ENCODE measurements around the gene SLC6A5.
A peak's percentile ranks its signal among the peaks of the same experiment; 100 is the strongest.
"Not testable (repeated sequence)": the region's sequence is repeated elsewhere in the genome, so short reads cannot be mapped to it uniquely, and the experiment has no call there.

Gene SLC6A5

DNA sequence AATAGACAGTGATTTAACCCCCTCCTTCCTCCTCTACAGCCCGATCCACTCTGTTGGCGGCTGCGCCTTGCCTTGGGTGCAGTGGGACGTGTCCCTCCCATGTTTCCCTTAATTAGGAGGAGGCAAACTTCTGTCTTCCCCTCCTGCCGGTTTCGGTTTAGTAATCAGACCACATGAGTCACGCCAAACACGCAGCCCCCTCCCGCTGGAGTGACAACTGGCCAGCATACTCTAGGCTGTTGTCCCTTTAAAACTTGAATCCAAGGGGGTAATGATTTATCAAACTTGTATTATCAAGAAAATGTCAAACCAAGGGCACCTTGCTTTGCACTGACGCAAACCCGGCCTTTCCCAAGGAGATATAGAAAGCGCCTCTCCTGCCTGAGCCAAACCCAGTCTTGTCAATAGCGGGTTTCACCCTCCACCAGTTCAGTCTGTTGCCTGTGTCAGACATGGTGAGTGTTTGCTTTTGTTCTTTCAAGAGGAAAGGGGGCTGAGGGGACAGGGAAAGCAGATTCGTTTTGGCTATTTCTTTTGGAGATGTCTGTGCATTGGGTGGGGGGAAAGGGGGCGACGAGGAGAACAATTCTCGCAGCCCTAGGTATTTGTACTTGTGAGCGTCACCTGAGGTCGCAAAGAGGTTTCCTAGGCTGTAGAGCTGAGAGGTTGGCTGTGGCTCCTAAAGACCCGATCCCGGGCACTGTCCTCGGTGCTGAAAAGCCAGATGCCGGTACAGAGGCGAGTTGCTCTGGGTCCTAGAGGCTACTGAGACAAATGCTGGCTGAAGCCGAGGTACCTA lies at the start of gene SLC6A5:
TSS of gene SLC6A5 (plus strand) at position 388 of the 799 bp plus-strand sequence. CDS start at position 453, 65 bp downstream.
- peak; percentile 33 to 42 for DNase-seq

DNA sequence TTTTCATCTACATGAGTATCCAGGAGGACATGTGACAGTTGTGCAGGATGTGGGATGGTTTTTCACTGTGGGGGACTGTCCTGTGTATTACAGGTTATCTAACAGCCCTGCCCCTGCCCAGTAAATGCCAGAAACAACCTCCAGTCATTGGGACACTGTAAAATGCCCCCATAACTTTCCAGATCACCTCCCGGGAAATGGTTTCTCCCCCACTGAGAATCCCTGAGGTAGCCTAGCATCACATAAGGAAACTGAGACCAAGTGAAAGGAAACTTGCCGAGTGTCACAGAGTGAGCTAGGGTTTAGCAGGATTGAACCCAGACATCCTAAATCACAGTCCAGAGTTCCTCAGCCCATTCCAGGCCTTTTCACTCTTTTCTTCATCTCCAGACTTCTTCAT lies 48.3 kb upstream of the SLC6A5 start:
- no peak for DNase-seq

DNA sequence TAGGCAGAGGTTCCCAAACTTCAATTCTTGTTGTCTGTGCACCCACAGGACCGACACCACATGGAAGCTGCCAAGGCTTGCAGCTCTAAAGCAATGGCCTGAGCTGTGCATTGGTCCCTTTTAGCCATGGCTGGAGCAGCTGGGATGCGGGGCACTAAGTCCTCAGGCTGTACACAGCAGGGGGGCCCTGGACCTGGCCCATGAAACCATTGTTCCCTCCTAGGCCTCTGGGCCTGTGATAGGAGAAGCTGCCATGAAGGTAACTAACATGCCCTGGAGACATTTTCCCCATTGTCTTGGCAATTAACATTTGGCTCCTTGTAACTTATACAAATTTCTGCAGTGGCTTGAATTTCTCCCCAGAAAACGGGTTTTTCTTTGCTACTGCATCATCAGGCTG lies 43.6 kb upstream of the SLC6A5 start:
- DNase-seq, result no peak

GRCh38 chr11:20556396-20556795 lies 43.0 kb upstream of the SLC6A5 start:
- DNase-seq, result not testable (repeated sequence)

GRCh38 chr11:20558741-20559140 lies 40.7 kb upstream of the SLC6A5 start:
- DNase-seq, result no peak

GRCh38 chr11:20559523-20560300 lies 39.7 kb upstream of the SLC6A5 start:
- DNase-seq, result no peak

DNA sequence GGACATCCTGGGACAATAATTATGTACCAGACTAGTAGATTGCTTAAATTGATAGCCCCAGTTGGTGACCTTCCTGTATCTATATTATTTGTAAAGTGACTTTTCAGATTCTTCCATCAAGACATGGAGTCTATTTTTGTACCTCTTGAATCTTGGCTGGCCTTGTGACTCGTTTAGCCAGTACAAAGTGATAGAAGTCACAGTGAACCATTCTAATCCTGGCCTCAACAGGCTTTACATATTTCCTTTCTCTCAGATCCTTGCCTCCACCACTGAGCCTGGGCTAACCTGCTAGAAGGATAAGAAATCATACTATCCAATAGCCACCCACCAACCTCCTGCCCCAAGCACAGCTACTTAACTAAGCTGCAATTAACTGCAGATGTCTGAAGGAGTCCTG lies 37.5 kb upstream of the SLC6A5 start:
- DNase-seq, result no peak

GRCh38 chr11:20563866-20564265 lies 35.5 kb upstream of the SLC6A5 start:
- DNase-seq, result no peak

- DNase-seq, result no peak
Measured at GRCh38 chr11:20564846-20565635, 34.4 kb upstream of the SLC6A5 start.

GRCh38 chr11:20566115-20566514 lies 33.3 kb upstream of the SLC6A5 start:
- DNase-seq, result not testable (repeated sequence)

- no peak for DNase-seq
Measured at GRCh38 chr11:20566591-20567434, 32.6 kb upstream of the SLC6A5 start.

- not testable (repeated sequence) for DNase-seq
Measured at GRCh38 chr11:20579725-20580124, 19.7 kb upstream of the SLC6A5 start.

DNA sequence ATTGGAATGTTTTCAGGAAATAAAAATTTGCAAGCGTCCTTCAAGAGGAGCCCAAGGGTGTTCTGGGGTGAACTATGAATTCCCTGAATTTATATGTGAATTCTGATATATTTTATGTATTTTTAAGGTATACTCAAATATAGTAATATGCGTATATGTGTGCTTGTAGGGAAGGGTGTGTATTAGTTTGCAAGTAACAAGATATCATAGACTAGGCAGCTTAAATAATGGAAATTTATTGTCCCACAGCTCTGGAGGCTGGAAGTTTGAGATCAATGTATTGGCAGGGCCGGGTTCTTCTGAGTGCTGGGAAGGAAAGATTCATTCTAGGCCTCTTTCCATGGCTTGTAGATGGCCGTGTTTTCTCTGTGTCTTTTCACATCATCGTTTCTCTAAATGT lies 16.2 kb upstream of the SLC6A5 start:
- no peak for DNase-seq

GRCh38 chr11:20584093-20584774 lies 15.2 kb upstream of the SLC6A5 start:
- no peak for DNase-seq

DNA sequence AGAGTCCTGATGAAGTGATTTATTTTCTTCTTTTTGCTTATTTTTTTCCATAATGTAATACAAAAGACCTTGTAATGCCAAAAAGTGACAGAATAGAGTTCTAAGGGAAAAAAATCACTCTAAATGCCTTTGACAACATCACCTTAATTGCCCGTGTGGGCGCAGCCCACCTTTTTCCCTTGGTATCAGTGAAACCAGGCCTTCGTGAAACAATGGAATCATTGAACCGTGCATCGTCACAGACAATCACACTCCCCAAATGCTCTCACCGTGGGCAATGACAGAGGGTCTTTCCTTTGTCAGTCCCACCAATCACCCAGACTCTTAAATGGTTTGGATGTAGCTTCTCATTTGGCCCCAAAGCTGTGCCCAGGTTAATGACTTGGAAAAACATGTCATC lies 9.6 kb upstream of the SLC6A5 start:
- no peak for DNase-seq

- DNase-seq, result no peak
Measured at GRCh38 chr11:20590381-20590780, 9.0 kb upstream of the SLC6A5 start.

GRCh38 chr11:20592741-20593140 lies 6.7 kb upstream of the SLC6A5 start:
- no peak for DNase-seq

DNA sequence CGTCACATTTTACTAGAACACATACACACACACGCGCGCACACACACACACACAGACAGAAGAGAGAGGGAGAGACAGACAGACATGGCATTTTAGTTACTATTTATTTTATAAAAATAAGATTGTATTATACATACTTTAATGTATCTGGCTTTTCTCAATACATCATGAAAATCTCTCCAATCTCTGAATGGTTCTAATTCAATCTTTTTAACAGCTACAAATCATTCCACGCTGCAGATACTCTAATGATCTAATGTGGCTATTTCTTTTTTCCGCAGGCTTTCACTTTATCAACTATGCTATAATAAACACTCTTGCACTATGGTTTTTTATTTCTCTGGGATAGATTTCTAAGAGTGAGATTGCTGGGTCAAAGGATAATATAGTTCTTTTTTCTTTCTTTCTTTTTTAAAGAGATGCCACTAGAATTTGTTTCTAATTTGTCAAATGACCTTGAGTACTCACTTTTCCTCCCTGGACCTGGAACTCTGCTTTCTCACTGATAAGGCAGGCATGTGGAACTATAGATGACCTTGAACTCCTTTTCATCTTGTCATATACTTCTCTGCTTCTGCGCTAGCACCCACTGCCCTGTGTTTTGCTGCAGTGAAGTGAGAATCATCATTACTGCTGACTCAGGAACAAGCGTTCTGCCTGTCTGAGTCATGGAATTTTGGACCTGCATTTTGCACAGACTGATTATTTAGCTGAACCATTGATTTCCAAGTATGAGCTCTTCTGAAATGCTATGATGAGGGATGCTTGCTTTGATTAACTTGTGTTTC lies 4.9 kb upstream of the SLC6A5 start:
- DNase-seq, result no peak

GRCh38 chr11:20595101-20595500 lies 4.3 kb upstream of the SLC6A5 start:
- DNase-seq, result no peak

DNA sequence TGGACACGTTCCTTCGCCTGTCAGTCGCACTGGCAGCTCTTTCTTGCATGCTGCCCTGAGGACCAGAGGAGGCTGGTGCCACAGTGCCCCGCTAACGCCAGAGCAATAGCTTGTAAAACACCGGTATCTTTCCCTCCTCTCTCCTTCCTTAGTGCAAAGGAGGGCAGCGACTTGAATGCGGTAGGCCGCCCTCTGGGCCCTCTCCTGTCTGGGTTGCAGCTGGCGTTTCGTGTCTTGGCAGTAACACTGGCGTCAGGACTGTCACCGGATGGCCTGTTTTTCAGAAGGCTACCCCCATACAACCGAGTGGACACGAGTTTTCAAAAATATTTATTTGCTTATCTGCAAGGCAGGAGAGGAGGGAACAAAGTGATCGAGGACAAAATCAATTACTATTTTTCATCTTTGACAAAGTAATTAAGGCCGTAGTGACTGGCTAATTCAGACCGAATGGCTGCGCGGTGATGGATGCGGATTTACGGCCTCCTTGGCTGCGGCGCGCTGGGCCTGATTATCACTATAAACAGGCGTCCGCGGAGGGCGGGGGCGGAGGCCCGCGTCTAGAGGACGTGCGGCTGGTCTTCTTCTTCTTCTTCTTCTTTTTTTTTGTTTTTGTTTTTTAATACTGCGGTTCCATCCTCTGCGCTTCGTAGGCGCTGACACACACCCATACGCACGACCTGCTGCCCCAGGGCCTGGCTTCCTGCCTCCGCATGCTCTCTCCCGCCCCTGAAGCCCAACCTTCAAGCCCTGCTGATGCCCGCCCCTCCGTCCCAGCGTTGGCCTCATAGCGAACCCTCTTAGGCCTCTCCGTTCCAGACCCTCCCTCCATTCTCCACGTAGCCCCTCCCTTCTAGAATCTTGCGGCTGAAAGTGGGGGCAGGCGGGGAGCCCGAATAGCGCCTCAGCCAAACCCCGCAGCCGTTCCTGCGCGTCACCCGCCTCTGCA lies 2.9 kb upstream of the SLC6A5 start:
- no peak for DNase-seq
